ENCODE data around the gene UNC45B. TPM values are rescaled to one million over a fixed set of nuclear protein-coding genes. Genes with fewer than 3 reads are reported as not detected.

Gene UNC45B
- total and polyA plus RNA-seq, 2 donors (not counting 1 experiment from before 2014, with no cell fraction given), result not detected

- Histone ChIP-seq H3K27me3 (replicated peaks in 1 of 4; ENCODE audit: control extremely low read depth in 1 of 4, control insufficient read depth in 3 of 4, insufficient read depth in 4 of 4, low read length in 3 of 4) (no peaks in the 10 kb centered on the region), H4K20me1 (ENCODE audit: control insufficient read depth, insufficient read depth, low read length, poor library complexity, severe bottlenecking) (no peaks in the 10 kb centered on the region), H3K27ac (ENCODE audit: low read length in 2 of 2) (no peak overlapping the region), H3K36me3 (replicated peaks in 1 of 2; ENCODE audit: control extremely low read depth in 1 of 2, control insufficient read depth in 1 of 2, extremely low read depth in 1 of 2, insufficient read depth in 2 of 2, low read length in 1 of 2) (no peaks in the 10 kb centered on the region), H3K79me2 (ENCODE audit: control insufficient read depth, insufficient read depth, low read length) (no peaks in the 10 kb centered on the region), H3K4me3 (ENCODE audit: control extremely low read depth in 1 of 5, extremely low read depth in 1 of 5, insufficient read depth in 1 of 5, low read depth in 2 of 5, low read length in 4 of 5) (no peak overlapping the region), H3K4me2 (replicated peaks; ENCODE audit: low read depth, low read length, poor library complexity, severe bottlenecking) (no peak overlapping the region), H3K9ac (ENCODE audit: low read length) (no peak overlapping the region), H3K9me3 (ENCODE audit: control extremely low read depth in 1 of 3, control insufficient read depth in 2 of 3, insufficient read depth in 1 of 3, low read length in 2 of 3) (no peaks in the 10 kb centered on the region), H3K4me1 (ENCODE audit: control insufficient read depth in 2 of 2, insufficient read depth in 2 of 2, low read length in 2 of 2) (no peaks in the 10 kb centered on the region), H2AFZ (ENCODE audit: insufficient read depth, low read depth, low read length, poor library complexity, severe bottlenecking) (no peak overlapping the region)
- Mint-ChIP-seq H3K27ac (no peak overlapping the region), H3K9me3 (ENCODE audit: insufficient read depth) (no peaks in the 10 kb centered on the region), H3K4me3 (no peak overlapping the region), H3K27me3 (peaks cover 20% of the 10 kb centered on the region), H3K4me1 (no peaks in the 10 kb centered on the region)
- DNase-seq, result no peak
- 83% methylated on average over 4 of the region's 6 CpGs for WGBS (ENCODE audit: insufficient coverage)
- ChIA-PET CTCF (interaction anchor here (0.6 to 1.1 kb wide), 2 partner anchors 350 to 1943 kb away, joined by 3 read pairs; no protein-coding TSS in a partner anchor), POLR2A (interaction anchor here (0.5 kb wide), 1 partner anchor 351 kb away, joined by 3 read pairs; no protein-coding TSS in a partner anchor)
- intact Hi-C loops (cut with micrococcal nuclease), result no loop called here
- ATAC-seq (ENCODE audit: low read depth), result no peak
- TF ChIP-seq EZH2 (IDR thresholded peaks at IDR 0.05; ENCODE audit: borderline replicate concordance, insufficient read depth, low read depth, low read length, poor library complexity, severe bottlenecking), result no peak
- no peak for TF ChIP-seq CTCF (IDR thresholded peaks at IDR 0.05)
Observed at GRCh38 chr17:35183332-35183731, 35.7 kb downstream of the UNC45B start.

GRCh38 chr17:35184274-35184673 lies 36.7 kb downstream of the UNC45B start:
- ATAC-seq (ENCODE audit: low read depth) (no peak), DNase-seq (no peak)
- Histone ChIP-seq H4K20me1 (ENCODE audit: control insufficient read depth, insufficient read depth, low read length, poor library complexity, severe bottlenecking) (no peaks in the 10 kb centered on the region), H3K4me2 (replicated peaks; ENCODE audit: low read depth, low read length, poor library complexity, severe bottlenecking) (no peak overlapping the region), H3K9ac (ENCODE audit: low read length) (no peak overlapping the region), H3K4me1 (ENCODE audit: control insufficient read depth in 2 of 2, insufficient read depth in 2 of 2, low read length in 2 of 2) (no peaks in the 10 kb centered on the region), H3K27ac (ENCODE audit: low read length in 2 of 2) (no peak overlapping the region), H3K27me3 (replicated peaks in 1 of 4; ENCODE audit: control extremely low read depth in 1 of 4, control insufficient read depth in 3 of 4, insufficient read depth in 4 of 4, low read length in 3 of 4) (no peaks in the 10 kb centered on the region), H3K36me3 (replicated peaks in 1 of 2; ENCODE audit: control extremely low read depth in 1 of 2, control insufficient read depth in 1 of 2, extremely low read depth in 1 of 2, insufficient read depth in 2 of 2, low read length in 1 of 2) (no peaks in the 10 kb centered on the region), H2AFZ (ENCODE audit: insufficient read depth, low read depth, low read length, poor library complexity, severe bottlenecking) (no peak overlapping the region), H3K79me2 (ENCODE audit: control insufficient read depth, insufficient read depth, low read length) (no peaks in the 10 kb centered on the region), H3K4me3 (ENCODE audit: control extremely low read depth in 1 of 5, extremely low read depth in 1 of 5, insufficient read depth in 1 of 5, low read depth in 2 of 5, low read length in 4 of 5) (no peak overlapping the region), H3K9me3 (ENCODE audit: control extremely low read depth in 1 of 3, control insufficient read depth in 2 of 3, insufficient read depth in 1 of 3, low read length in 2 of 3) (no peaks in the 10 kb centered on the region)
- H3K27ac Mint-ChIP-seq, result no peak overlapping the region
- CTCF ChIA-PET, result no interaction called here
- POLR2A ChIA-PET, result no interaction called here
- intact Hi-C loops (cut with micrococcal nuclease), result no loop called here
- no peaks in the 10 kb centered on the region for H3K9me3 Mint-ChIP-seq (ENCODE audit: insufficient read depth)
- H3K4me1 Mint-ChIP-seq, result no peaks in the 10 kb centered on the region
- H3K4me3 Mint-ChIP-seq, result no peak overlapping the region
- H3K27me3 Mint-ChIP-seq, result peaks cover 20% of the 10 kb centered on the region
- 69% methylated on average over 2 of the region's 3 CpGs for WGBS (ENCODE audit: insufficient coverage)
- TF ChIP-seq CTCF (IDR thresholded peaks at IDR 0.05) (no peak), EZH2 (IDR thresholded peaks at IDR 0.05; ENCODE audit: borderline replicate concordance, insufficient read depth, low read depth, low read length, poor library complexity, severe bottlenecking) (no peak)

All from B cell (primary cell).